GM23338 (cell line): Measurements from ENCODE around the gene UBAP2.

Source experiments
- CTCF ChIP-seq, 2 experiments: fragments of 200-600 bp in 1 of 2; sonication (generic) in 1 of 2; conservative IDR thresholded peaks; 2 replicates each; pipeline versions ENCODE4 v1.5.1 to v1.6.1; 2016 to 2017; ENCODE audit warnings: antibody characterized with exemption in 2 of 2, low read depth in 2 of 2, mild to moderate bottlenecking in 2 of 2, moderate library complexity in 1 of 2
- EZH2 ChIP-seq: fragments of 200-600 bp; sonication (generic); IDR thresholded peaks from one replicate; pipeline ENCODE4 v1.8.0; 2017; ENCODE audit warnings: antibody characterized with exemption, mild to moderate bottlenecking, low read depth; ENCODE audit not compliant: unreplicated experiment

GRCh38 chr9:34070606-34071324, 22.1 kb upstream of the UBAP2 start:
- TF ChIP-seq CTCF (conservative IDR thresholded peaks at IDR 0.05; ENCODE audit: low read depth in 2 of 2) (no peak), EZH2 (no peak)
